Measurements from ENCODE around the gene CHKA. TPM values are rescaled to one million over a fixed set of nuclear protein-coding genes. Genes with fewer than 3 reads are reported as not detected.

The CHKA gene
- total and polyA plus RNA-seq, 2 experiments from 2014 or later, result 3.6 to 4.2 TPM

GRCh38 chr11:68143310-68143689 lies 22.1 kb upstream of the CHKA start:
- Histone ChIP-seq H3K36me3 (ENCODE audit: low read depth) (no peaks in the 10 kb centered on the region), H3K4me2 (ENCODE audit: unreplicated experiment) (no peak overlapping the region), H3K4me3 (no peak overlapping the region), H3K9me2 (ENCODE audit: insufficient read depth) (no peaks in the 10 kb centered on the region), H3K4me1 (ENCODE audit: insufficient read depth) (no peaks in the 10 kb centered on the region), H3K27ac (no peak overlapping the region), H3K9ac (no peak overlapping the region), H3K27me3 (replicated peaks; ENCODE audit: insufficient read depth) (no peaks in the 10 kb centered on the region), H2AFZ (no peak overlapping the region), H3K79me2 (ENCODE audit: insufficient read depth) (no peaks in the 10 kb centered on the region), H3K9me3 (ENCODE audit: low read depth) (no peaks in the 10 kb centered on the region), H4K20me1 (ENCODE audit: insufficient read depth) (no peaks in the 10 kb centered on the region), H3F3A (ENCODE audit: insufficient read depth) (no peaks in the 10 kb centered on the region)
- no peak for TF ChIP-seq EZH2 (IDR thresholded peaks at IDR 0.05; ENCODE audit: insufficient read depth, poor library complexity, severe bottlenecking)
- TF ChIP-seq EZH2phosphoT487 (IDR thresholded peaks at IDR 0.05; ENCODE audit: insufficient read depth, low read depth), result no peak
- DNase-seq, result no peak
- WGBS, 2 experiments (ENCODE audit: low coverage in 1 of 2, low lambda C conversion rate in 2 of 2, missing lambda C conversion rate in 2 of 2), result 71 to 74% methylated on average over 4 of the region's 4 CpGs
- in situ Hi-C loops (cut with MboI), result no loop called here

DNA sequence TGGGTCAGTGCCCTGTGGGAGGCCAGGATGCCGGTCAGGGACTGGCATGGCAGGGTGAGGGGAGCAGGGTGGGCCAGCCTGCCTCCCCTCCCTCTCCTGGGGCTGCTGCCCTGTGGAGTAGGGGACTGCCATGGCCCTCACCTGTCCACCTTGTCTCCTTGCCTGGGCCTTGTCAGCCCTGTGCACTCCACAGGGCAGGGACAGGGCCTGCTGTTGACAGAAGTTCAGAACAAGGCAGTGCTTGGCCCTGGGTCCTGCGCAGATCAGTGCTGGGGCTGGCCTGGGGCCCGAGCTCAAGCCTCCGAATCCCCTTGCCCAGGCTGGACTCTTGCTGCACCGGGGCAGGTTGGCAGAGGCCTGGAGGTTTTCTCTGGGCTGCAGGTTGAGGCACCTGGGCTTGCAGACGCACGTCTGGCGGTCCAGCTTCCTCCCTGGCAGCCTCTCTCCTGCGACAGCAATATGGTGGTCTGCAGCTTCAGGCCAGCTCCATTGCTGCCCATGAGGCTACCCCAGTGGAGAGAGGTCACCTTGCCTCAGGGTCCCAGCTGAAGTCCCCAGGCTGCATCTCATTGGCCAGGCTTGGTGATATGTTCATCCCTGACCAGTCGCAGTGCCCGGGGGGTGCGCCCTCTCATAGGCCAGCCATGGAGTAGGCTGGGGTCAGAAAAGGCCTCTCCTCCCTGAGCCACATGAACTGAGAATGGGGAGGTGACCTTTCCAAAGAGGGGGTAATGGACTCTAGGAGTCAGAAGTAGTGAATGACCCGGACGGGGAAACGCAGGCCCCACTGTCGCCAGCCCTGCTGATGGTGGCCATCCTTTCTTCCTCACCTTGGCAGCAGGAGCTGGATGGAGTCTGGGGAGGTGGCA lies 21.5 kb upstream of the CHKA start:
- H3K36me3 ChIP-seq (ENCODE audit: low read depth), result no peaks in the 10 kb centered on the region
- H3K79me2 ChIP-seq (ENCODE audit: insufficient read depth), result no peaks in the 10 kb centered on the region
- H3K4me3 ChIP-seq, result no peak overlapping the region
- no peak overlapping the region for H3K4me2 ChIP-seq (ENCODE audit: unreplicated experiment)
- H3K27me3 ChIP-seq (replicated peaks; ENCODE audit: insufficient read depth), result no peaks in the 10 kb centered on the region
- no peak for DNase-seq
- H3K9me3 ChIP-seq (ENCODE audit: low read depth), result no peaks in the 10 kb centered on the region
- H3F3A ChIP-seq (ENCODE audit: insufficient read depth), result no peaks in the 10 kb centered on the region
- H4K20me1 ChIP-seq (ENCODE audit: insufficient read depth), result no peaks in the 10 kb centered on the region
- no peaks in the 10 kb centered on the region for H3K4me1 ChIP-seq (ENCODE audit: insufficient read depth)
- no peak overlapping the region for H3K27ac ChIP-seq
- WGBS, 2 experiments (ENCODE audit: low coverage in 1 of 2, low lambda C conversion rate in 2 of 2, missing lambda C conversion rate in 2 of 2), result 85 to 89% methylated on average over 16 of the region's 16 CpGs
- no peak overlapping the region for H3K9ac ChIP-seq
- TF ChIP-seq EZH2 (IDR thresholded peaks at IDR 0.05; ENCODE audit: insufficient read depth, poor library complexity, severe bottlenecking), result no peak
- TF ChIP-seq EZH2phosphoT487 (IDR thresholded peaks at IDR 0.05; ENCODE audit: insufficient read depth, low read depth), result no peak
- in situ Hi-C loops (cut with MboI), result no loop called here
- no peaks in the 10 kb centered on the region for H3K9me2 ChIP-seq (ENCODE audit: insufficient read depth)
- H2AFZ ChIP-seq, result no peak overlapping the region

GRCh38 chr11:68142028-68142412 lies 20.8 kb upstream of the CHKA start:
- Histone ChIP-seq H3K9me2 (ENCODE audit: insufficient read depth) (no peaks in the 10 kb centered on the region), H3K27me3 (replicated peaks; ENCODE audit: insufficient read depth) (no peaks in the 10 kb centered on the region), H3K27ac (no peak overlapping the region), H3K9ac (no peak overlapping the region), H3K36me3 (ENCODE audit: low read depth) (no peaks in the 10 kb centered on the region), H3F3A (ENCODE audit: insufficient read depth) (no peaks in the 10 kb centered on the region), H3K79me2 (ENCODE audit: insufficient read depth) (no peaks in the 10 kb centered on the region), H2AFZ (no peak overlapping the region), H3K4me2 (ENCODE audit: unreplicated experiment) (no peak overlapping the region), H3K4me1 (ENCODE audit: insufficient read depth) (no peaks in the 10 kb centered on the region), H3K9me3 (ENCODE audit: low read depth) (no peaks in the 10 kb centered on the region), H3K4me3 (no peak overlapping the region), H4K20me1 (ENCODE audit: insufficient read depth) (no peaks in the 10 kb centered on the region)
- WGBS, 2 experiments (ENCODE audit: low coverage in 1 of 2, low lambda C conversion rate in 2 of 2, missing lambda C conversion rate in 2 of 2), result 83 to 84% methylated on average over 13 of the region's 13 CpGs
- in situ Hi-C loops (cut with MboI), result no loop called here
- TF ChIP-seq EZH2phosphoT487 (IDR thresholded peaks at IDR 0.05; ENCODE audit: insufficient read depth, low read depth) (no peak), EZH2 (IDR thresholded peaks at IDR 0.05; ENCODE audit: insufficient read depth, poor library complexity, severe bottlenecking) (no peak)
- DNase-seq, result no peak

- Histone ChIP-seq H3K4me1 (ENCODE audit: insufficient read depth) (no peaks in the 10 kb centered on the region), H3K9ac (no peak overlapping the region), H3K27ac (no peak overlapping the region), H3K36me3 (ENCODE audit: low read depth) (no peaks in the 10 kb centered on the region), H3K9me3 (ENCODE audit: low read depth) (no peaks in the 10 kb centered on the region), H3K4me2 (ENCODE audit: unreplicated experiment) (no peak overlapping the region), H3K27me3 (replicated peaks; ENCODE audit: insufficient read depth) (no peaks in the 10 kb centered on the region), H3K9me2 (ENCODE audit: insufficient read depth) (no peaks in the 10 kb centered on the region), H3F3A (ENCODE audit: insufficient read depth) (no peaks in the 10 kb centered on the region), H2AFZ (no peak overlapping the region), H4K20me1 (ENCODE audit: insufficient read depth) (no peaks in the 10 kb centered on the region), H3K79me2 (ENCODE audit: insufficient read depth) (no peaks in the 10 kb centered on the region), H3K4me3 (no peak overlapping the region)
- in situ Hi-C loops (cut with MboI), result no loop called here
- 69 to 72% methylated on average over 8 of the region's 8 CpGs for WGBS, 2 experiments (ENCODE audit: low coverage in 1 of 2, low lambda C conversion rate in 2 of 2, missing lambda C conversion rate in 2 of 2)
- DNase-seq, result no peak
- TF ChIP-seq EZH2phosphoT487 (IDR thresholded peaks at IDR 0.05; ENCODE audit: insufficient read depth, low read depth) (no peak), EZH2 (IDR thresholded peaks at IDR 0.05; ENCODE audit: insufficient read depth, poor library complexity, severe bottlenecking) (no peak)
Observed at GRCh38 chr11:68141246-68142027, 20.2 kb upstream of the CHKA start.
